Ovary (tissue), 10 donors: ENCODE data around the gene A4GALT. TPM values are rescaled to one million over a fixed set of nuclear protein-coding genes. Genes with fewer than 3 reads are reported as not detected.

Source experiments
- DNase-seq, 5 donors: peaks; one replicate each; pipeline ENCODE4 v3.0.0-alpha.2; 2019 to 2020
- H3K27ac ChIP-seq, 2 donors: fragments of 200-600 bp; one replicate each; pipeline versions ENCODE4 v1.5.1 to v1.8.0; 2019 to 2022
- H3K27me3 ChIP-seq: fragments of 200-600 bp; one replicate; pipeline ENCODE4 v1.8.0; 2022
- H3K36me3 ChIP-seq: fragments of 200-600 bp; sonication (generic); one replicate; pipeline ENCODE4 v1.5.1; 2019
- H3K4me1 ChIP-seq: one replicate; pipeline ENCODE4 v1.8.1; 2013; ENCODE audit warnings: mild to moderate bottlenecking, moderate library complexity; ENCODE audit not compliant: insufficient read depth
- H3K4me3 ChIP-seq: fragments of 200-600 bp; sonication (generic); one replicate; pipeline ENCODE4 v1.5.1; 2017
- H3K9me3 ChIP-seq, 2 donors: fragments of 200-600 bp in 1 of 2; sonication (generic) in 1 of 2; one replicate each; pipeline versions ENCODE4 v1.5.1 to v1.8.1; 2013 to 2019; ENCODE audit warnings: mild to moderate bottlenecking in 1 of 2, moderate library complexity in 1 of 2
- CTCF ChIP-seq, 3 donors: fragments of 450-650 bp in 2 of 3; fragments of 200-600 bp in 1 of 3; IDR thresholded peaks; one replicate each; pipeline versions ENCODE4 v1.5.1 to v1.8.0; 2016 to 2022; ENCODE audit warnings: antibody characterized with exemption in 3 of 3, mild to moderate bottlenecking in 1 of 3
- EP300 ChIP-seq: sonication (generic); formaldehyde crosslinking; IDR thresholded peaks from one replicate; pipeline ENCODE4 v1.6.1; 2017; ENCODE audit warnings: antibody characterized with exemption
- POLR2A ChIP-seq: fragments of 450-650 bp; IDR thresholded peaks from one replicate; pipeline ENCODE4 v1.6.1; 2017; ENCODE audit warnings: antibody characterized with exemption, mild to moderate bottlenecking, moderate library complexity
- WGBS, 3 donors: extraction: QIAGEN DNeasy Blood & Tissue Kit in 1 of 3; methylation state at CpG; one replicate each; pipeline versions ENCODE4 v1.1.5 to v1.1.7; 2013 to 2017; 5-methylcytosine and 5-hydroxymethylcytosine counted together
- intact Hi-C, 4 donors: fragments of 100-400 bp; cut with DNase I; formaldehyde crosslinking; loops; one replicate each; pipeline versions ENCODE4 v1.11.0 to v1.15.1; 2022 to 2023
- long read RNA-seq, 3 donors: library from polyadenylated mRNA in 2 of 3; unstranded in 2 of 3; transcript quantifications; one replicate each; pipeline ENCODE4 v2.0.0 and lab custom pipeline, GENCODE V29; 2021 to 2026
- polyA plus RNA-seq, 2 donors: library from polyadenylated mRNA; stranded (reverse); fragments of 200-250 nt in 1 of 2; fragments of 350-450 nt in 1 of 2; fragmentation: Illumina TruSeq in 1 of 2; extraction: RNeasy Lipid Tissue Mini Kit (QIAGEN cat#74804) in 1 of 2; gene quantifications; one replicate each; pipeline ENCODE4 v1.2.3, GENCODE V29; 2013 to 2014
- total RNA-seq, 7 donors: library from RNA; depleted of rRNA in 2 of 7; stranded (reverse); fragments of >200 nt in 2 of 7; fragmentation: NEBNext Ultra II Directional in 3 of 7; extraction: Animal tissue kit (Norgen Biotek cat#: 25700) in 3 of 7; gene quantifications; one replicate each; pipeline versions ENCODE4 v1.1.0 to v1.2.4, GENCODE V29; 2016 to 2023
- donor health status: DM: no; HTN: no; CAD: no; lungs with moderate emphysema.
- donor health status: DM: no; HTN: no; CAD: no.
- donor health status: Bipolar disorder and iron deficiency.
- donor health status: DM: yes; HTN: yes; CAD: no.
- donor health status: DM: no; HTN: no; CAD: no.
- donor health status: DM: yes; HTN: yes; CAD: no.

Gene A4GALT
- total RNA-seq (10 to 100 TPM in 4 of 7 donors, 1 to 10 TPM in 3; 3.3 to 19.6 (median 11.7) TPM), polyA plus RNA-seq (10 to 100 TPM in 1 of 2 donors, 1 to 10 TPM in 1; 2.0 to 12.1 TPM)
- long read RNA-seq, donor 1, transcript A4GALT-206 (3 exons, 2,141 nt), result major isoform, 5 of 24 reads
- long read RNA-seq, donor 1, partial matches to known transcripts, result 1 of 24 reads
- long read RNA-seq, donor 1, other reads (novel, unspliced or antisense), result 16 of 24 reads
- long read RNA-seq, donor 2, transcript A4GALT-206 (3 exons, 2,141 nt), result major isoform, 6 of 8 reads
- long read RNA-seq, donor 2, partial matches to known transcripts, result 0 of 8 reads
- long read RNA-seq, donor 2, other reads (novel, unspliced or antisense), result 0 of 8 reads
- long read RNA-seq, donor 3, transcript A4GALT-206 (3 exons, 2,141 nt), result major isoform, 9 of 40 reads
- long read RNA-seq, donor 3, partial matches to known transcripts, result 1 of 40 reads
- long read RNA-seq, donor 3, other reads (novel, unspliced or antisense), result 27 of 40 reads

- peak within 1 kb of the TSS; percentile 38 to 52 for H3K27ac ChIP-seq
- peak in 1 of 3 donors; percentile 11 for TF ChIP-seq CTCF (IDR thresholded peaks at IDR 0.05)
- no peak for TF ChIP-seq EP300
- no peak for TF ChIP-seq POLR2A
- DNase-seq, result no peak
- intact Hi-C loops, result no loop called here
- H3K36me3 ChIP-seq, result no peaks in the 10 kb centered on the region
- H3K4me1 ChIP-seq, result peaks cover 5% of the 10 kb centered on the region
- no peaks in the 10 kb centered on the region for H3K9me3 ChIP-seq
- peak within 1 kb of the TSS; percentile 73 for H3K4me3 ChIP-seq
- 1% methylated on average over 37 to 102 of the region's 104 CpGs for WGBS, 3 donors
- no peaks in the 10 kb centered on the region for H3K27me3 ChIP-seq
Observed at GRCh38 chr22:42720263-42721044, at the start of gene A4GALT. Gene A4GALT, minus strand, starts transcription at chr22:42720870. Its CDS starts 26,919 bp downstream, at chr22:42693951.

GRCh38 chr22:42770448-42770726 is 49.7 kb upstream of the A4GALT start:
- Histone ChIP-seq H3K9me3 (no peaks in the 10 kb centered on the region), H3K36me3 (no peaks in the 10 kb centered on the region), H3K27me3 (no peaks in the 10 kb centered on the region), H3K4me3 (peak overlapping the region; percentile 19), H3K4me1 (peaks cover 10% of the 10 kb centered on the region), H3K27ac (no peak overlapping the region)
- DNase-seq, result no peak
- TF ChIP-seq POLR2A (no peak), EP300 (no peak), CTCF (IDR thresholded peaks at IDR 0.05) (no peak)
- intact Hi-C loops, result no loop called here
- 67 to 74% (median 72%) methylated on average over 4 of the region's 4 CpGs for WGBS, 3 donors

- 13 to 23% (median 14%) methylated on average over 50 of the region's 50 CpGs for WGBS, 3 donors
- intact Hi-C loops, result no loop called here
- no peaks in the 10 kb centered on the region for H3K27me3 ChIP-seq
Observed at GRCh38 chr22:42769574-42770447, 49.1 kb upstream of the A4GALT start.

More at GRCh38 chr22:42769574-42770447, 49.1 kb upstream of the A4GALT start:
- no peaks in the 10 kb centered on the region for H3K9me3 ChIP-seq
- H3K27ac ChIP-seq, result no peak overlapping the region
- TF ChIP-seq POLR2A, result no peak
- no peak for TF ChIP-seq CTCF (IDR thresholded peaks at IDR 0.05)
- no peak for TF ChIP-seq EP300
- peak; percentile 77 to 86 (median 83) for DNase-seq
- peaks cover 10% of the 10 kb centered on the region for H3K4me1 ChIP-seq
- peak overlapping the region; percentile 19 for H3K4me3 ChIP-seq
- no peaks in the 10 kb centered on the region for H3K36me3 ChIP-seq
